GM18526 (cell line): Measurements from ENCODE around the gene BTK.

Experiments used
- POLR2A ChIP-seq: IDR thresholded peaks from 3 replicates; pipeline ENCODE4 v1.6.1; 2011; ENCODE audit not compliant: insufficient read length; ENCODE audit errors: extremely low read depth

Gene BTK

DNA sequence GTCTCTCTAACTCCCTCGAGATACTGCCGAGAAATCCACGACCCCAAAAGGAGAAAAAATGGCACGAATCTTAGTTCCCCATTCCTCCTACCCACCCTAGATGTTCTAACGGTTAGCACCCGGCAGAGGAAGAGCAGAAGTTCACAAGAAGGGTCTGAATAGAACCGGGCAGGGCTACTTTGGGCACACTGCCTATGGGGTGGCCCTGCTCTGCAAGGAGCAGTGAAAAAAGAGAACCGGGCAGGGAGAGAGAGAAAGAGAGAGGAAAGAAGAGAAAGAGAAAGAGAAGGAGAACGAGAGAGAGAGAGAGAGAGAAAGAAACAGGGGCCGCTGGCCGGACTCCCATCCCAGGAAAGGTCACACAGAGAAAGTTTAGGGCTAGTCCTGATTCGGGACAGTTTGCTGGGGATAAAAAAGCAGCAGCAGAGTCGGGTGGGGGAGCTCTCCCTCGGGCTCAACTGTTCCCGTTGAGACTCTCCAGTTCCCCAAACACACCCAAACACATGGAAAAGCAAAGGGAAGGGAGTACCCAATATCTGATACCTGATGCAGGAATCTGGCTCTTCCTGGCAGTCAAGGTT, 21.3 kb upstream of the BTK start:
- no peak for TF ChIP-seq POLR2A

DNA sequence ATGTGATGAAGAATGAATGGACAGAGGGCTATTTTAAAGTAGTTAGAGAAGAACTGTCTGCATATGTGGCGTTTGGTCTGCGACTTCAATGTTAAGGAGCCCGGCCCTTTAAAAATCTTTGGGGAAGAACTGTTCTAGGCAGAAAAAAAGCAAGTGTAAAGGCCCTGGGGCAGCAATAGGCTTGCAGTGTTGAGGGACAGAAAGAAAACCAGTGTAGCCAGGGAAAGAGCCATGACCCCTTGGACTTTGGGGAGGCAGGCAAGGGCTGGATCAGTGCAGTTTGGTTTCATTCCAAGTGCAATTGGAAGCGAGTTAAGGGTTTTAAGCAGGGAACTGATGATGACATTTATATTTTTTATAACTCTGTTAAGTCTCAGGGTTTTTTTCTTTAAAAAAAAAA, 13.8 kb upstream of the BTK start:
- TF ChIP-seq POLR2A = no peak

DNA sequence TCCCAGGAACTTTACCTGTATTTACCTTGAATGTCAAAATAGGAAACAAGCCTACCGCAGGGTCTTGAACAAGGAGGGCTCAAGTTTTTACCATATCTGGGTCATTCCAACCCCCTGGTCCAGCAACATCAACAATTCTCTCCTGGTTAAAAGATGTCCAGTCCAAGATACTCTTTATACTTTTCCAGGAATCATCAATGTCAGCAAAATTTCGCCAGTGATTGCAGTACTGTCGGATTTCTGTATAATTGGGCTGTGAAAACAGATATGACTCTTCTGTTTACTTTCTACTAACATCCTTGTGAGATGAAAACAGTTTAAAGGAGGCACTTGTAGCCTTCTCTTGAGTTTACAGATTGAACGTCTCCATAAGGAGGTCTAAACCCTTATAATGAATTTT, 12.7 kb upstream of the BTK start:
- no peak for TF ChIP-seq POLR2A

DNA sequence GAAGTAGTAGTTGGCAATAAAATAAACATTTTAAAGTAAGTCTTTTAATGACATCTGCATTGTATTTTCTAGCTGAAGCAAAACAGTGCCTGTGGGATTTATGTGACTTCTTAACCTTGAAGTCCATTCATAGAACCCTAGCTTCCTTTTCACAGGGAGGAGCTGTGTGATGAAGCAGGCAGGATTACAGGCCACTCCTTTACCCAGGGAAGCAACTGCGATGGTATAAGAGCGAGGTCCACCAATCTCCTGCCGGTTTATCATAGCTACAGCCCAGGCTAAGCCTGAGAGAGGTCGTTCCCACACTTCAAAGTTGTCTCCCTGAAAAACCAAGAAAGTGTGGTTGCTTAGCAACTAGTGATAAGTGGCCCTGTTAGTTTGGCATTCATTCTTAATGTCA, 11.8 kb upstream of the BTK start:
- no peak for TF ChIP-seq POLR2A

DNA sequence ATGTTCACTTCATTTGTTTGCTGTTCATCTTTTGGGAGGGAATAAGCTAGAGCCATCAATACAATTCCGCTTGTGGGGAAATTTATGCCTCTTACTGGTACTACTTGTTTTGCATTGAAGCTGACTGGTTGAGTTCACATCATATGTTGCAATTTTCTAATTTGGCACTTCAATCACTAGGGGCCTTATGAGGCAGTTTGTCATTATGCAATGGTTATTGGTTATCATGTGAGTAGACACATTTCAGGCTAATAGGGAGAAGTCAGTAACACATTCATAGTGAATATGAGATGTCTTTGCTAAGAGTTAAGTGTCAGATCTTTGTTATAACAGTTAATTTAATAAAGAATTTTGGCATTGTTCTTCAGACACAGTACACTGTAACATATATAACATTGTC, 9.8 kb upstream of the BTK start:
- TF ChIP-seq POLR2A = no peak

DNA sequence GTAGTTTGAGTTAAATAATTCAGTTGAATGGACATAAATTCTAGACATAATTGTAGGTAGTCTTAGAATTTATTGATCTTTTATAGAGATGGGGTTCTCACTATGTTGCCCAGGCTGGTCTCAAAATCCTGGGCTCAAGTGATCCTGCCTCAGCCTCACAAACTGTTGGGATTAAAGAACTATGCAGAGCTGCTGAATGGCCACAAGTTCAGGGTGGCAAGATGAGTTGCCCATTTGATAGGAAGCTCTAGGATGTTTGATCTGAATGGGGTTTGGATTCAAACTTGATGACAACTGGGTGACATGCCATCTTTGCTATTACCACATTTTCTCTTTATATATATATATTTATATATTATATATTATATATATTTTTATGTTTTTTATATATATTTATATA, 8.4 kb upstream of the BTK start:
- TF ChIP-seq POLR2A = no peak

DNA sequence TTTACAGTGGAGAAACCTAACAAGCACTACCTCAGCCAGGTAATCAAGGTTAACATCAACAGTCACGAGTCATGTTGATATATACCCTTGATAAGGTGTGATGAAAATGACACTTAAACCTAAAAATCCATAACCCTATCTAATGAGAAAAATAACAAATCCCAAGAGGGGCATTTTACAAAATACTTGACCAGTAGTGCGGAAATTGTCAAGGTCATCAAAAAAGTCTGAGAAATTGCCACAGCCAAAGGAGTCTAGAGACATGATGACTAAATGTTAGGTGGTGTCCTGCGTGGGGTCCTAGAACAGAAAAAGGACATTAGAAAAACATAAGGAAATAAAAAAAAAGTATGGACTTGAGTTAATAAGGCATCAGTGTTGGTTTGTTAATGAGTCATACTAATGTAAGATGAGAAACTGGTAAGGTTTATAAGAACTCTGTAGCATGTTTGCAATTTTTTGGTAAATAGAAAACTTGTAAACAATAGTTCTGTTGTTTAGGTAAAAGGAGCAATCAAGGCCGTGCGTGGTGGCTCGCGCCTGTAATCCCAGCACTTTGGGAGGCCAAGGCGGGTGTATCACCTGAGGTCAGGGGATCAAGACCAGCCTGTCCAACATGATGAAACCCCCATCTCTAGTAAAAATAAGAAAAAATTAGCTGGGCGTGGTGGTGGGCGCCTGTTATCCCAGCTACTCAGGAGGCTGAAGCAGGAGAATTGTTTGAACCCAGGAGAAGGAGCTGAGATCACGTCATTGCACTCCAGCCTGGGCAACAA, 7.7 kb upstream of the BTK start:
- no peak for TF ChIP-seq POLR2A

DNA sequence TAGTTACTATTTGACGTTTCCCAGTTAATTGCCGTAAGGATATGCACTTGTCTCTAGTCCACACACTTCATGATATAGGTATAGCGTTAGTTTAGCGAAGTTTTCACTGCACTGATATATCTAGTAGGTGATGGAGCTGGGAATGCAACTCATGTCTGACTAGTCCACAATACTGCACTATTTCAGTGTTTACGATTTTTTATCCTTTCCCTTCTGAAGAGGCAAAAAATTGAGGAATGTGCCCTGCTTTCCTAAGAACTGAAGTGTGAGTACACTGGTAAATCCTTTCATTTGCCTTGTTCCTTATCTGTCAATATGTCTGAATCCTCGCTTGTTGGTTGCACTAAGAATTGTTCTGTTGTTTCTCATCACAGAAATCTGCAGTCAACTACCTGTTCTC, 5.8 kb upstream of the BTK start:
- TF ChIP-seq POLR2A = no peak

DNA sequence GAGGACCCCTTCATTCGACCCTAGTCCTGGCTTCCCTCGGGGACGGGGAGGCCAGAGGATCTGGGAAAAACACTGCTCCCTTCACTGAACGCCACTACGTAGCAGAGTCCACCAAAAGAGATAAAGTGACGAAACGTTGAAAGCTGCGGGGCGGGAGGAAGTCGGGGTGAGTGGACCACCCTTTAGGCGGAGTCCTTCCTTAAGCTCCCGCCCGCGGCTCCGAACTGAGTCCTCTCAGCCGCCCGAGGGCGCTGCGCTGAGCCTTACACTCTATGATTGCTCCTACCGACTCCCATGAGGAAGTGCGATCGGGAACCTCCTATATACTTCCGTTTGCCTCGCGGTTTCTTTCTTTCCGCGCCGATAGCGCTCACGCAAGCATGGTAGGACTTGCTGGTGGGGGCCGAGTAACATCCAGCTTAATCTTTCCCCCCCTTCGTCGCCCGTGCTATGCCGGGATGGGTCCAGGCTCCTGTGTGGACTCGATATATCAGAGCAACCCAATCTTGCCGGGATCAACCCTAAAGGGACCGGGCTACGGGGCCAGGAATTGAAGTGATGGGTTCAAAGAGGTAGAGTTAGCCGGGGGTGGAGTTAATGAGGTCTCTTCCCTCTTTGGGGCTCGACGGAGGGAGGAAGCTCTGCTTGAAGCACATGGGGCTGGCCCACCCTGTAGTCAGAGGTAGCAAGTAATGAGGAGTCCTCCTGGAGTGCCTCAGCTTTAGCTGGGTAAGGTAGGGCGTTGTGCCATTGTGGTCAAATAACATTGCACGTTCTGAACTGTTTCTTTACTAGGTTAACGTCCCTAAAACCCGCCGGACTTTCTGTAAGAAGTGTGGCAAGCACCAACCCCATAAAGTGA, 4.9 kb upstream of the BTK start, which contains the start of gene RPL36A:
RPL36A (plus strand) TSS at position 348 of the 862 bp plus-strand sequence; CDS start at position 381, 33 bp downstream.
- TF ChIP-seq POLR2A = peak; percentile 94

DNA sequence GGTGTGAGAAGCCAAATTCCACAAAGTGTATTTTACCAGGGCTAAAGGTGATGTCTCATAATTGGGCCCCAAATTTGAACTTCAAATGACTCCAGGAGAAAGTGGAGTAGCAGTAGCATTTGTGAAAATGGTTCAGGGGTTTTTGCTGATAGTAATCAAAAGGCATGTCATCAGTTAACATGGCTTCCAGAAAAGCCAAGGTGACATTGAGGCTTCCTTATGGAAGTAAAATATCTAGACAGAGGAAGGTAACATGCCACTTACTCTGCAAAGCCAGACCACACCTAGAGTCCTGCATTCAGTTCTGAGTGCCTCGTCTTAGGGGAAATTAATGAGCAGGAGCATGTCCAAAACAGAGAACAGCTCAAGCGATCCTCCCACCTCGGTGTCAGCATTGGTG, 2.6 kb upstream of the BTK start:
- TF ChIP-seq POLR2A = no peak

DNA sequence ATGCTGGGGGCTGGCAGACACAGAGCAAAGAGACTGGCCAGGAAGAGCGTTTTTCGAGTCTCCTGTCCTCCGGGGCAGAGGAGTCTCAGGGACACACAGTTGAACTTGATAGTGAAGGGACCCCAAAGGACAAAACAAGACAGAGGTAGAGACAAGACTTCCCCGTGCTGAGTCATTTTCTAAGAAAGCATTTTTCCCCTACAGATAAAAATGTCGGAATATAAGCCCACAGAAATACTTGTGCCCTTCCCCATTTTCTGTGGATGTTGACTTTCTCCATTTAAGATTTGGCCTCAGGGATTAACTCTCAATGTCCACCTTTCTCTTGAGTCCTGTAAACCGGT, 523 bp upstream of the BTK start:
- no peak for TF ChIP-seq POLR2A

DNA sequence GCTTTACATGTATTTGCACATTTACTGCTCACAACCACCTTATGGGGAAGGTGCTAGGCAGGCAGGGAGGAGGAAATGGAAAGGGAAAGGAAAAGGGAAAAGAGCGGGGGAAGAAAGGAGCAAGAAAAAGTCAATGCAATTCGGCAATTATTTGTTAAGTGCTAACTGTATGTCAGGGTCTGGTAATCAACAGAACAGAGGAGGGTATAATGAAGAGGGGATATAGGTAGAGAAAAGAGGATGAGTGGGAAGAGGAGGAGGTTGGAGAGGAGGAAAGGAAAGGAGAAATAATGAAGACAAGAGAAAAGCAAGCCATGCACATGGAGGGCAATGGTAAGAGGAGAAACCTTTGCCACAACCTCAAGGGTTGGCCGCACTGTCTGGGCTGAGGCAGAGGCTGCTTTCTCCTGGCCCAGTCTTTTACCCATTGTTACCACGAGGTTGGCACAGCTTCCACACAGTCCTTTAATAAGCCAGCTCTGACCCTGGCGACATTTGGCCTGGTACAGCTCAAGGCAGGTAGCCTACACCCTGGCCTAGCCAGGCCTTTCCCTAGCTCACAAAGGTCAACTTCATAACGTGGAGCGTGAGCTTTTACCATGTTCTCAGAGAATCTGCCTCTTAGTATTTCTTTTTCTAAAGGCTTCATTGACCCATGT, 836 bp downstream of the BTK start:
- TF ChIP-seq POLR2A = no peak

DNA sequence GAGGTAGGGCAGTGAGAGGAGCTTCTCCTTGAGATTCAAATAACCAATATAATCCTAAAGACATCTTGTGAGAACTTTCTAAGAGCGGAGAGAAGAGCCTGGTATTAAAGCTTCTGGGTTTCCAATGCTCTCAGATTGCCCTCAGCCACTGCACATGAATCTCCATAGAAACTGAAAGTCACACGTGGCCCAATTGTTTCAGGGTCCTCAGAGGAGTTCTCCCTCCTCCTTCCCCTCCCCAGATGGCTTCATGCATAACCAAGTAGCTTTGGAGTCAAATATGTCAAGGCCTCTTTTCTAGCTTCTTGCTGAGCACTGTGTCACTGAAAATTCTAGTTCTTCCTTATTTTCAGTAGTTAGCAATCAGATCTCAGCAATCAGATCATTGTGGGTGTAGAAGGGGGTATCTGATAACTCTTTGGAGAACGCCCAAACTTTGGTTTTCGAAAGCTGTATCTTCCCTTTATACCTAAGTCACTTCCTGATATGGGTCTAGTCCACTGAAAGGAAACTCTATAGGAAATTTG, 2.2 kb downstream of the BTK start:
- TF ChIP-seq POLR2A = no peak

DNA sequence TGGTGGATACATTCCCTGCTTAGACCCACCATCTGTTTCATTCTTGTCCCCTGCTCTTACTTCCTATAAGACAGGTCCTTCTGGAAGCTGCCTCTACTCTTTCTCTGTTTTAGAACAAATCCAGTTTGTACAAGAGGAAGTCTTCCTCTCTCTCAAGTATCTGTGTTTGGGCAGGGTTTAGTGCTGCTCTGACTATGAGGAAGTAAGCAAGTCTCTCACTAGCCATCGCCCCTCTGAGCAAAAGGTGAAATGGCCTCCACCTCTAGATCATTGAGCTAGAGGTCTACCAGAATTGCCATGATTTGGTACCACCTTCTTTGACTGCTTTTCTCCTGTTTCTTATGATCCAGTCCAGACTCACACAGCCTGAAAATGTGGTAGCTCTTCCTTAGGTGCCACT, 8.4 kb downstream of the BTK start:
- TF ChIP-seq POLR2A = no peak

DNA sequence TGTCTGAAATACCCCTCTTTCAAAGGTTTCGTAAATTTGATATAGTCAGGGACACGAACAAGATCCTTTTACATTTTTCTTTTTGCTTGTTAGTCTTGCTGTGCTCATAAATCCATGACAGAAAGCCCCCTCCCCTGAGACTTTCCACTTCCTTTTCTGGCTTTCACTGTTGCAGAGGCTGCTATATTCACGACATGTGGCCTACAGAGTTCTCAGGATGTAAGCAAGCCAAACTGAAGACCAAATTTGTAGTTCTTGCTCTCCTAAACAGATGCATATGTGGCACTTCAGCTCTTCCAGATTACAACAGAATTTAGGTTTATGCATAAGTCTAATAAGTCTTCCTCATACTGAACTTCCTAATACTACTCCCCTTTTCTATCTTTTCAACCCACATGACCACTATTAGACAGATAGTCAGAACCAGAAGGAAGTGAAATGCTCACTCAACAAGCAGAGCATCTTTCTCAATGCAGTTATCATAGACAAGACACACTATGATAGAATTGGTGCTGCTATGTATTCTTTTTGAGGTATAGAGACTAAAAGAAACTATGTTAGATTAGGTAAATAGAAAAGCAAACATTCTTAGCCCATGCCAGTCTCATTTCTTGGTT, 15.0 kb downstream of the BTK start:
- no peak for TF ChIP-seq POLR2A
